Body of pancreas (tissue), 4 donors: Measurements from ENCODE around the gene KRTAP11-1. TPM values are rescaled to one million over a fixed set of nuclear protein-coding genes. Genes with fewer than 3 reads are reported as not detected.

Experiments used
- ATAC-seq: fragments of 150-250 bp; one replicate; pipeline ENCODE4 v1.9.1; 2016
- DNase-seq, 4 donors: peaks; one replicate each; pipeline ENCODE4 v3.0.0-alpha.2; 2019
- H3K27ac ChIP-seq, 4 donors: fragments of 200-600 bp; sonication (generic); 1 replicate in 3 of 4; 2 replicates in 1 of 4; pipeline versions ENCODE4 v1.5.1 to v1.6.1; 2016 to 2019; ENCODE audit warnings: mild to moderate bottlenecking in 1 of 4, mixed read lengths in 1 of 4, moderate library complexity in 1 of 4
- H3K27me3 ChIP-seq, 2 donors: fragments of 200-600 bp; sonication (generic); one replicate each; pipeline ENCODE4 v1.6.0; 2016; ENCODE audit warnings: mild to moderate bottlenecking in 1 of 2
- H3K36me3 ChIP-seq, 2 donors: fragments of 200-600 bp; sonication (generic); replicated peaks in 1 of 2; 2 replicates each; pipeline ENCODE4 v1.5.1; 2016; ENCODE audit warnings: low read depth in 2 of 2; ENCODE audit not compliant: insufficient read depth in 1 of 2
- H3K4me1 ChIP-seq: fragments of 200-600 bp; sonication (generic); one replicate; pipeline ENCODE4 v1.6.0; 2016
- H3K4me3 ChIP-seq, 2 donors: fragments of 200-600 bp; sonication (generic); 1 replicate in 1 of 2; 2 replicates in 1 of 2; pipeline ENCODE4 v1.5.1; 2016 to 2019
- H3K9me3 ChIP-seq, 3 donors: fragments of 200-600 bp; sonication (generic); 1 replicate in 2 of 3; 2 replicates in 1 of 3; pipeline ENCODE4 v1.5.1; 2016
- CTCF ChIP-seq, 7 experiments: fragments of 450-650 bp in 4 of 7; fragments of 200-600 bp in 3 of 7; sonication (generic) in 3 of 7; IDR thresholded peaks; one replicate each; pipeline ENCODE4 v1.5.1; 2016 to 2019; ENCODE audit warnings: antibody characterized with exemption in 7 of 7
- POLR2A ChIP-seq, 3 donors: fragments of 450-650 bp; IDR thresholded peaks; one replicate each; pipeline ENCODE4 v1.6.1; 2016; ENCODE audit warnings: antibody characterized with exemption in 3 of 3, mild to moderate bottlenecking in 2 of 3
- WGBS, 2 donors: methylation state at CpG; one replicate each; pipeline ENCODE4 v1.1.5; 2017; 5-methylcytosine and 5-hydroxymethylcytosine counted together
- intact Hi-C: fragments of 100-400 bp; cut with DNase I; formaldehyde crosslinking; loops from one replicate; pipeline ENCODE4 v1.15.1; 2023
- total RNA-seq, 2 donors: library from RNA; depleted of rRNA; stranded (reverse); fragments of >200 nt; gene quantifications; one replicate each; pipeline ENCODE4 v1.1.0, GENCODE V29; 2016

Gene KRTAP11-1
- total RNA-seq, 2 donors from 2014 or later: not detected

DNA sequence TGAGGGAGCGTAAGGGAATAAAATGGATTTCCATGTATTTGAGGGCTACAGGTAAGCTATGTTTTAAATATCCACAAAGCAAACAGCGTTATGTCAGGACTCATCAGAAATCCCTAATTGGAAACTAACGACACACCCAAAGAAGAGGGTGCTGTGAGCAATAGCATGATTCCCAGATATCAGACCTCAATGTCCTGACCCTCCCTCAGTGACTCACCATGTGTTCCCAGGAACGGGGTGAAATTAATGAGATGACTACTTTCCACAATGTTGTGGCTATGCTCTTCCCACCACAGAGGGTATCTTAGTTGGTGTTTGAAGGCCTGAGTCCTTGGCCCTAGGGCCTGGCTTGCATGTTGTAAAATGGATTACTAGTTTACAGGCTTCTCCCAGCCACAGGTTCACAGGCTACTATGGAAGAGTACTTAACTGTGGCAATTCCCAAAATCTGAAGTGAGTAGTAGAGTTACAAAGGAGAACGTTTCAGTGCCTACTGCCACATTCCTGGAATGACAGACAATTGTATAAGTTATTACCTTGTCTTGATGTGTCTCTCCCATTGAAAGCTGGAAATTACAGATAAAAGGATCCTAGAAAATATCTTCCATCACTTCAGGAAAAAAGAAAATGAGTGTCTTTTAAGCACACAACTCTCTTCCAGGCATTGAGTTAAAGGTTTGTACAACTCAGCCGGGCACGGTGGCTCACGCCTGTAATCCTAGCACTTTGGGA lies 1.7 kb upstream of the KRTAP11-1 start:
- 89% methylated on average over 8 of the region's 8 CpGs for WGBS, 2 donors
- intact Hi-C loops: no loop called here

GRCh38 chr21:30880914-30881313 lies 466 bp downstream of the KRTAP11-1 start:
- 73 to 81% methylated on average over 9 to 12 of the region's 12 CpGs for whole genome bisulfite sequencing, 2 donors
- intact Hi-C loops: no loop called here
- no peak for DNase-seq

More for the DNA sequence above, 1.7 kb upstream of the KRTAP11-1 start:
- no peak for ATAC-seq
- DNase-seq: no peak
- H3K4me3 ChIP-seq: no peak overlapping the region
- H3K27me3 ChIP-seq: no peaks in the 10 kb centered on the region
- no peaks in the 10 kb centered on the region for H3K4me1 ChIP-seq
- TF ChIP-seq CTCF (IDR thresholded peaks at IDR 0.05) (no peak), POLR2A (IDR thresholded peaks at IDR 0.05) (no peak)
- no peak overlapping the region for H3K27ac ChIP-seq
- H3K9me3 ChIP-seq: no peaks in the 10 kb centered on the region
- H3K36me3 ChIP-seq: no peaks in the 10 kb centered on the region

GRCh38 chr21:30874526-30874925 lies 6.9 kb downstream of the KRTAP11-1 start:
- no peak overlapping the region for H3K27ac ChIP-seq
- WGBS, 2 donors: 23 to 25% methylated on average over 2 of the region's 2 CpGs
- intact Hi-C loops: no loop called here
- no peak overlapping the region for H3K4me3 ChIP-seq
- ATAC-seq (no peak), DNase-seq (no peak)
- no peaks in the 10 kb centered on the region for H3K4me1 ChIP-seq
- H3K36me3 ChIP-seq: no peaks in the 10 kb centered on the region
- H3K27me3 ChIP-seq: no peaks in the 10 kb centered on the region
- no peaks in the 10 kb centered on the region for H3K9me3 ChIP-seq
- TF ChIP-seq CTCF (IDR thresholded peaks at IDR 0.05) (no peak), POLR2A (IDR thresholded peaks at IDR 0.05) (no peak)

More at GRCh38 chr21:30880914-30881313, 466 bp downstream of the KRTAP11-1 start:
- H3K27me3 ChIP-seq: no peaks in the 10 kb centered on the region
- ATAC-seq: no peak
- TF ChIP-seq CTCF (IDR thresholded peaks at IDR 0.05): no peak
- no peak for TF ChIP-seq POLR2A (IDR thresholded peaks at IDR 0.05)
- no peak overlapping the region for H3K27ac ChIP-seq
- H3K4me3 ChIP-seq: no peak overlapping the region
- H3K36me3 ChIP-seq: no peaks in the 10 kb centered on the region
- H3K9me3 ChIP-seq: no peaks in the 10 kb centered on the region
- no peaks in the 10 kb centered on the region for H3K4me1 ChIP-seq

DNA sequence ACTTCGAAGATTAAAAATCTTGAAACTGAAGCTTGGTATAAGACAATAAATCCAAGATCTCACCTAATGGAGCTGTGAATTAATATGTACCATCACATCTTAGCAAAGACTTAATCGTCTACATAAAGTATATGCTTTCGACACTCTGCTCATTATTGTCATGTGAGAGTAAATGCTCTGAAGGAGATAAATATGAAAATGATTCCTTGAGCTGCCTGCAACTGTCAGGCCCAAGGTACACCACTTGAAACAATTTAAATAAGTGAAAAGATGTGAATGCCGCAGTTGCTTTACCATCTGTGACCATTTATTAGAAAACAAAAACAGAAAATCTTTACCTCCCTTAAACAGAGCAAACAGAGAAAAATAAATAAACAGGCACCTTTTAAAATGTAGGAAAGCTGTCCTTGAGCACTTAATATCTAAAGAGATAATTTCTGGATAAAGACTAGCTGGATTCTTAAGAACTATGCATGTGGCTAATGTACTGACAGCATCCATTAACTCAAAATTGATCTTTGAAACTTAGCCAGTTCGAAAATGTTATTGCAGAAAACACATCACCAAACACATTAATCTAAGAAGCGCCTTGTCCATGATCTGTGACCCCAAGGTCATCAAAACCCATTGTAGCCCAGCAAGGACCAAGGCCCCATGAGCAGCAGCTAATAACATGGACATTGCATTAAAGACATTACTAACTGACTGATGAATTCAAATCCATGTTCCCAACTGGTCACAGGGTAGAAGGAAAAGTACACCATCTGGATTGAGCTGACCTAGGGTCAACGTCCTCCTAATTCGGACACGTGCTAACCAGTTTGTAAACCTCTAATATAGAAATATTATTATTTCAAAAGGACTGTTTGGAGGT lies 33.5 kb downstream of the KRTAP11-1 start:
- no peaks in the 10 kb centered on the region for H3K36me3 ChIP-seq
- TF ChIP-seq POLR2A (IDR thresholded peaks at IDR 0.05) (no peak), CTCF (IDR thresholded peaks at IDR 0.05) (no peak)

More for the DNA sequence above, 33.5 kb downstream of the KRTAP11-1 start:
- WGBS, 2 donors: 59 to 64% methylated on average over 9 of the region's 9 CpGs
- no peaks in the 10 kb centered on the region for H3K27me3 ChIP-seq
- no peak for ATAC-seq
- no peaks in the 10 kb centered on the region for H3K4me1 ChIP-seq
- no peaks in the 10 kb centered on the region for H3K9me3 ChIP-seq
- DNase-seq: no peak
- no peak overlapping the region for H3K4me3 ChIP-seq
- intact Hi-C loops: no loop called here
- H3K27ac ChIP-seq: no peak overlapping the region
